Measurements from ENCODE around the gene CRYGS.
A peak's percentile ranks its signal among the peaks of the same experiment; 100 is the strongest.

- TF ChIP-seq POLR2A (IDR thresholded peaks at IDR 0.05) (no peak), CTCF (IDR thresholded peaks at IDR 0.05 in 8 of 11, conservative IDR thresholded peaks at IDR 0.05 in 3 of 11) (peak in 5 of 11 experiments; percentile 12 to 47 (median 40)), POLR2AphosphoS5 (IDR thresholded peaks at IDR 0.05) (no peak)
Measured at GRCh38 chr3:186514296-186515002, 29.7 kb downstream of the CRYGS start.

Data from spleen (tissue), 7 donors.